Suppressor macrophage treated with lipopolysaccharide for 1 hour (primary cell): ENCODE results near the gene PROX1.
"Not testable (repeated sequence)": the region's sequence is repeated elsewhere in the genome, so short reads cannot be mapped to it uniquely, and the experiment has no call there.

ENCODE experiments used
- DNase-seq, 3 donors: peaks; one replicate each; pipeline ENCODE4 v3.0.0-alpha.2; 2020 to 2022

PROX1 gene

DNA sequence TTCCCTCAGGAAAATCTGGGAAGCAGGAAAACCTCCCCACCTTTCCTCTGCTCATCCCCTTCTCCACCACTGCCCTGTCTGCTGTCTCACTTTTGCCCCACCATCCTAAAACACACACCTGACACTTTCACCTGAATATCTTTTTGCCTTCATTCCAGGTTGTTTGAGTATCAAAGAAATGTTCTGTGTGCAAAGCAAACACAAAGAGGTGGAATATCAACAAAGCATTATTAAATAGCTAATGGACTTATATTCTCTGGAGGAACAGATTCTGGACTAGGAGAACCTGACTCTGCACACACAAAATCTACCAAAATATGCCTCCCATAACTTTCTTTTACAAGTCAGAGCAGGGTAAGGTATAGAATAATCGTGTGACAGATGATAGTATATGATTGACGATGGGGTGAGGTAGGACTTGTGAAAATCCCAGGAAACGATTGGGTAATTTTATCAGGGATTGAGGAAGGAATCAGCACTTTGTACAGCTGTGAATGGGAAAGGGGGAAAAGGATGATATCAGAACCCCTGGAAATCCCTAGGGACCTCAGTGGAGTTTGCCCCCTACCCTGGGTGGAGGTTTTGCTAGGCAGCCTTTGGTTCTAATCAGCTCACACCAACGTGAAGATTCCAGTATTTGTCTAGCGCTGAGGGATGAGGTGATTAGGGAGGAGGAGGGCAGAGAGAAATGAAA, 87.7 kb downstream of the PROX1 start:
- no peak for DNase-seq

DNA sequence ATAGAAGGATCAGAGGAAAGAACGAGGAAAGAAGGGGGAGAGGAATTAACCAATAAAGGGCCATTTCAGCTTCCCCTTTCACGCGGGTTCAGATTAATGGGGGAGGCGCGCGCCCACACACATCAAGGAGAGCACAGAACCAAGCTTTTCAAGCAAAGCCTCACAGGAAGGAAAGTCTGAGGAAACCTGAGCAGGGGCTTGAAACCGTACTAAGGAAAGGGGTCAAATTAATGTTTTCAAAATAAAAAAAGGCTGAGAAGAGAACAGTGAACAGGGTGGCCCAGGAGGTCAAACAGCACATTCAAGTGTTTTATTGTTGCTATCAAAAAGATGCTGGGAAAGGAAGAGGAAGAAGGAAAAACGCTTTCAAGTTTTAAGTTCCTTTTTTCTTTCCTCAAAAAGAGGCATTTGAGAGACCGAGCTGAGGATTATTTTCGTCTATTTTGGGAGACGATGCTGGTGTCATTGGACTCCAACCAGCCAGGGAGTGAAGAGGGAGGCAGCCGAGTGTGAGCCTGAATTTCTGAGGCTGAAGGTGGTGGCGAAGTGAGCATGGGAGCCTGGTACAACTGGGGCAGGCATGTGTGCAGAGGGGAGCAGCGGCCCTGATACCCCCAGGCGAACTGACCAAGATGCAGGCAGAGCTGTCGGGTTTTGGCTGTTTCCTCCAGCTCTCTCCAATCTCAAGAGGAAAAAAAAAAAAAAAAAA, 88.4 kb downstream of the PROX1 start:
- DNase-seq = no peak

DNA sequence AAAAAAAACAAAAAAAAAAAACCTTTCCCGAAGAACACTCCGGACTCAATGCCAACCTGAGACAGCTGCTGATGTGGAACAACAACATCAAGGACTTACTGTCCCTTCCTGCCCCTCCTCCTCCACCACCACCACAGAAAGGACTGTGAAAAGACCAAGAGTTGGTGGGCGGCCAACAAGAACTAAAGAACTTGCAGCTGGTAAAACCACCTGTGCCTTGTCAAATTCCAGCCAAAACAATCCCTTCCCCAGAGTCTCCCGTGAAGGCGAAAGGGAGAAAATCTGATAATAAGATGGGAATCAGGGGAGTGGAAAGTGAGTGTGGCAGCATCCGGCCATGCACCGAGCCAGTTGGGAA, 88.9 kb downstream of the PROX1 start:
- DNase-seq = no peak

DNA sequence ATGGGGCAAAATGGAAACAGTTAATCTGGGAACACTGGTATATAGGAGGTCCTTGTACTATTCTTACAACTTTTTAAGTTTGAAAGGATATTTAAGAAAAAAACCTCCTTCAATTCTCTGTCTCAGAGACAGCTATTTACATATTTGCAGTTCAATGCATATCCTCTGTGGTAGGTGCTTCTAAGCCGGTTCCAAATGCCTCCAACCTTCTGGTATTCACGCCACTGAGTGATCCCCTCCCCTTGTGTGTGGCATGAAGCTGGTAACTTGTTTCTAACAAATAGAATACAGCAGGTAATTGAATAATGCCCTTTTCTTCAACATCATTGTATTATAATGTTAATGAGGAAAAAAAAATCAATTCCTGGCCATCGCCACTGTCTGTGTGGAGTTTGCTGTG, 91.2 kb downstream of the PROX1 start:
- DNase-seq = no peak

DNA sequence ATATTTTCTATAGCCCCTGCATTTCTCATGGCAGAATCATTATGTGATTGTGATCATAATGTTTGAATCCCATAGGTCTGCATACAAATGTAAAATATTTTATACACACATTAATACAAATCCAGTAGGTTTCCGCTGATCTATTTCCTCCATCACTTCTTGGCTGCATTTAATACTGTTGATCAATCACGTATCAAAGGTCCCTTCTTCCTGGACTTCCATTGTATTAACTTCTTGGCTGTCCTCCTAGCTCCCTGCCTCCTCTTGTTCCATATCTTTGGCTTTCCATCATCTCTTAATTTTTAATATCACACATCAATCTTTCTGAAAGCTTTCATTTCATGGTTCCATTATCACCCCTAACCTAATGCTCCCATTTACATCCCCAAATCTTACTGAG, 97.6 kb downstream of the PROX1 start:
- DNase-seq = no peak

DNA sequence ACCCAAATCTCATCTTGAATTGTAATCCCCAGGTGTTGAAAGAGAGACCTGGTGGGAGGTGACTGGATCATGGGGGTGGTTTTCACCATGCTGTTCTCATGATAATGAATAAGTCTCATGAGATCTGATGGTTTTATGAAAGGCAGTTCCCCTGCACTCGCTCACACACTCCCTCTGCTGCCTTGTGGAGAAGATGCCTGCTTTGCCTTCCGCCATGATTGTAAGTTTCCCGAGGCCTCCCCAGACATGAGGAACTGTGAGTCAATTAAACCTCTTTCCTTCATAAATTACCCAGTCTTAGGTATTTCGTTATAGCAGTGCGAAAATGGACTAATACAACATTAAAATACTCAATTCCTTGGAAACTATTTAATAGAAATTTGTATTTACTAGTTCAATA, 99.2 kb downstream of the PROX1 start:
- no peak for DNase-seq

DNA sequence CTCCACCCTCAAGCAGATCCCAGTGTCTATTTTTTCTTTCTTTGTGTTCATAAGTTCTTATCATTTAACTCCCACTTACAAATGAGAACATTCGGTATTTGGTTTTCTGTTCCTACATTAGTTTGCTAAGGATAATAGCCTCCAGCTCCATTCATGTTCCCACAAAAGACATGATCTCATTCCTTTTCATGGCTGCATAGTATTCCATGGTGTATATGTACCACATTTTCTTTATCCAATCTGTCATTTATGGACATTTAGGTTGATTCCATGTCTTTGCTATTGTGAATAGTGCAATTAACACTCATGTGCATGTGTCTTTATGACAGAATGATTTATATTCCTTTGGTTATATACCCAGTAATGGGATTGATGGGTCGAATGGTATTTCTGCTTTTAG, 101.2 kb downstream of the PROX1 start:
- not testable (repeated sequence) for DNase-seq
